Keratinocyte (primary cell): Measurements from ENCODE around the gene ICA1L. TPM values are rescaled to one million over a fixed set of nuclear protein-coding genes. Genes with fewer than 3 reads are reported as not detected.
A peak's percentile ranks its signal among the peaks of the same experiment; 100 is the strongest.

Source experiments
- DNase-seq: peaks from one replicate; pipeline ENCODE4 v3.0.0-alpha.2; 2011; ENCODE audit warnings: low read depth, missing footprints, low spot score
- FAIRE-seq: peaks from 2 replicates; lab custom pipeline; 2011; peaks lifted over from hg19 to GRCh38; lab: Jason Lieb, UNC
- H2AFZ ChIP-seq: 2 replicates; pipeline ENCODE4 v1.6.0; 2012; ENCODE audit warnings: low read length, control low read depth, inconsistent platforms; ENCODE audit not compliant: control insufficient read depth
- H3K27ac ChIP-seq: 2 replicates; pipeline ENCODE4 v1.5.1; 2011; ENCODE audit warnings: low read length; ENCODE audit not compliant: control insufficient read depth, insufficient read depth
- H3K27me3 ChIP-seq: 3 replicates; pipeline ENCODE4 v1.6.0; 2011; ENCODE audit warnings: low read length; ENCODE audit not compliant: control insufficient read depth, insufficient read depth; ENCODE audit errors: extremely low read depth
- H3K36me3 ChIP-seq, 2 experiments: 2 replicates in 1 of 2; 3 replicates in 1 of 2; pipeline ENCODE4 v1.5.1; 2011; ENCODE audit warnings: low read length in 2 of 2, mild to moderate bottlenecking in 1 of 2; ENCODE audit not compliant: control insufficient read depth in 2 of 2, insufficient read depth in 2 of 2; ENCODE audit errors: extremely low read depth in 1 of 2
- H3K4me1 ChIP-seq: 3 replicates; pipeline ENCODE4 v1.5.1; 2011; ENCODE audit warnings: low read length; ENCODE audit not compliant: control insufficient read depth, insufficient read depth; ENCODE audit errors: extremely low read depth
- H3K4me2 ChIP-seq: 3 replicates; pipeline ENCODE4 v1.6.0; 2011; ENCODE audit warnings: low read depth, low read length; ENCODE audit not compliant: control insufficient read depth, insufficient read depth; ENCODE audit errors: extremely low read depth
- H3K4me3 ChIP-seq, 3 experiments: fragments of 200-600 bp in 1 of 3; sonication (generic) in 1 of 3; 2 replicates in 2 of 3; 3 replicates in 1 of 3; pipeline ENCODE4 v1.5.1; 2011 to 2016; ENCODE audit warnings: low read length in 3 of 3, mild to moderate bottlenecking in 3 of 3, control low read depth in 2 of 3, inconsistent platforms in 1 of 3, low read depth in 1 of 3, mixed read lengths in 1 of 3, mixed run types in 1 of 3, moderate library complexity in 1 of 3; ENCODE audit not compliant: control insufficient read depth in 2 of 3, insufficient read depth in 2 of 3; ENCODE audit errors: extremely low read depth in 1 of 3
- H3K79me2 ChIP-seq: 2 replicates; pipeline ENCODE4 v1.6.0; 2012; ENCODE audit warnings: low read length; ENCODE audit not compliant: control insufficient read depth, insufficient read depth
- H3K9ac ChIP-seq: 3 replicates; pipeline ENCODE4 v1.6.0; 2011; ENCODE audit warnings: low read length; ENCODE audit not compliant: control insufficient read depth, insufficient read depth; ENCODE audit errors: extremely low read depth
- H3K9me1 ChIP-seq: 3 replicates; pipeline ENCODE4 v1.6.0; 2011; ENCODE audit warnings: low read length; ENCODE audit not compliant: control insufficient read depth, insufficient read depth; ENCODE audit errors: extremely low read depth
- H3K9me3 ChIP-seq: 2 replicates; pipeline ENCODE4 v1.5.1; 2012; ENCODE audit warnings: low read depth, low read length; ENCODE audit not compliant: control insufficient read depth
- H4K20me1 ChIP-seq: 3 replicates; pipeline ENCODE4 v1.6.0; 2011; ENCODE audit warnings: low read length; ENCODE audit not compliant: control insufficient read depth, insufficient read depth; ENCODE audit errors: extremely low read depth
- EZH2 ChIP-seq: IDR thresholded peaks from one replicate; pipeline ENCODE4 v1.6.1; 2012; ENCODE audit warnings: inconsistent platforms, mild to moderate bottlenecking, low read length, moderate library complexity
- dilution Hi-C: fragments of 300-500 bp; cut with MboI; formaldehyde crosslinking; loops from one replicate; pipeline ENCODE4 v1.7.0; 2020; ENCODE audit warnings: low sequenced_read_pairs; ENCODE audit not compliant: extremely low pct_ligation_motif_present
- polyA plus RNA-seq, 5 experiments: library from polyadenylated mRNA; depleted of rRNA in 3 of 5; stranded (reverse) in 3 of 5; stranded (forward) in 1 of 5; unstranded in 1 of 5; fragments of >200 nt; gene quantifications; 1 replicate in 1 of 5; 2 replicates in 3 of 5; 3 replicates in 1 of 5; pipeline versions ENCODE4 v1.2.1 to v1.2.3, GENCODE V29; 2011 to 2012; ENCODE audit warnings: missing spikeins in 2 of 5, low read depth in 1 of 5, low replicate concordance in 1 of 5
- TF ChIP-seq, protein P1 (sequence below), 3 experiments: IDR thresholded peaks in 1 of 3; conservative IDR thresholded peaks in 1 of 3; optimal IDR thresholded peaks in 1 of 3; 2 replicates in 2 of 3; 3 replicates in 1 of 3; pipeline versions ENCODE3 to v1.5.1; 2011; ENCODE audit warnings: low read length in 3 of 3, mild to moderate bottlenecking in 3 of 3, moderate library complexity in 2 of 3, control low read depth in 1 of 3, inconsistent platforms in 1 of 3; ENCODE audit not compliant: insufficient read depth in 2 of 3; ENCODE audit errors: extremely low read depth in 1 of 3

The ICA1L gene
- polyA plus RNA-seq, 1 donor (not counting 4 experiments of a cell fraction or from before 2014, with no cell fraction given) = 2.2 TPM

DNA sequence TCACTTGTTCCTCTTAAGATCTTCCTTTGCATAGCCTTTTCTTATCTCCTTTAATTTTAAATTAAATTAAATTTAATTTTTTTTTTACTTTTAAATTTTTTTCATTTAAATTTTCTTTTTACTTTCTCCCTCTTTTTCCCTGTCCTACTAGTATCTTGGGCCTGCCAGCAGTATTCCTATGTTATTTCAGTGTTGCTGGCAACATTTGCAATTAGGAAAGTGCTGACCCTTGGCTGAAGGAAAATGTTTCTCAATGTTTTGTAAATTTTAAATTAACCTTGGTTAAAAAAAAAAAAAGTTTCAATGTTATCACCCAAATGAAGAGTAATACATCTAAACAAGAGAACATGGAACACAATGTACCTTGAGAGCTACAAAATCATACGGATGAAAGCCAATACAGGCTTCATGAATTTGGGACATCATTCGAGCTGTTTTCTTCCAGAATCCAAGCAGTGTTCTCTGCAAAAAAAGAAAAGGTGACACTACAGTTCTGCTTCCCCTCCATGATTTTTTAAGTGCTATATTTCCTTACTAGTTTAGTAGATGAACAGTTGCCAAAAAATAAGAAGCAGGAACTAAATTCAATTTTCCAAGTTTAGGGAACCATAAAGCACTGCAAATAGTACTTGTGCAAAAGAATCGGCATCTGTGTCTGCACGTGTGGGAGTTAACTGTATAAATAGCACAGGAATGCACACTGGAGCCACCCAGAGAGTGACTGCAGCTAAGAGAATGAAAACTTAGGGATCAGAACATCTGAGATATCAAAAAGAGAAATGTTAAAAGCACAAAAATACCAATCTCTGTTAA is 55.8 kb downstream of the ICA1L start:
- Histone ChIP-seq H2AFZ (no peak overlapping the region), H4K20me1 (no peaks in the 10 kb centered on the region), H3K27ac (no peak overlapping the region), H3K9ac (no peak overlapping the region), H3K27me3 (no peaks in the 10 kb centered on the region), H3K9me1 (no peaks in the 10 kb centered on the region), H3K36me3 (no peaks in the 10 kb centered on the region), H3K4me1 (no peaks in the 10 kb centered on the region), H3K4me3 (no peak overlapping the region), H3K9me3 (no peaks in the 10 kb centered on the region), H3K79me2 (no peaks in the 10 kb centered on the region), H3K4me2 (no peak overlapping the region)
- peak; percentile 32 for FAIRE-seq
- no peak for DNase-seq
- TF ChIP-seq, protein P1, sequence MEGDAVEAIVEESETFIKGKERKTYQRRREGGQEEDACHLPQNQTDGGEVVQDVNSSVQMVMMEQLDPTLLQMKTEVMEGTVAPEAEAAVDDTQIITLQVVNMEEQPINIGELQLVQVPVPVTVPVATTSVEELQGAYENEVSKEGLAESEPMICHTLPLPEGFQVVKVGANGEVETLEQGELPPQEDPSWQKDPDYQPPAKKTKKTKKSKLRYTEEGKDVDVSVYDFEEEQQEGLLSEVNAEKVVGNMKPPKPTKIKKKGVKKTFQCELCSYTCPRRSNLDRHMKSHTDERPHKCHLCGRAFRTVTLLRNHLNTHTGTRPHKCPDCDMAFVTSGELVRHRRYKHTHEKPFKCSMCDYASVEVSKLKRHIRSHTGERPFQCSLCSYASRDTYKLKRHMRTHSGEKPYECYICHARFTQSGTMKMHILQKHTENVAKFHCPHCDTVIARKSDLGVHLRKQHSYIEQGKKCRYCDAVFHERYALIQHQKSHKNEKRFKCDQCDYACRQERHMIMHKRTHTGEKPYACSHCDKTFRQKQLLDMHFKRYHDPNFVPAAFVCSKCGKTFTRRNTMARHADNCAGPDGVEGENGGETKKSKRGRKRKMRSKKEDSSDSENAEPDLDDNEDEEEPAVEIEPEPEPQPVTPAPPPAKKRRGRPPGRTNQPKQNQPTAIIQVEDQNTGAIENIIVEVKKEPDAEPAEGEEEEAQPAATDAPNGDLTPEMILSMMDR (optimal IDR thresholded peaks at IDR 0.05 in 1 of 3, IDR thresholded peaks at IDR 0.05 in 1 of 3, conservative IDR thresholded peaks at IDR 0.05 in 1 of 3; ENCODE audit: extremely low read depth in 1 of 3, insufficient read depth in 2 of 3, low read length in 3 of 3) = no peak
- TF ChIP-seq EZH2 = no peak
- dilution Hi-C loops = no loop called here

- DNase-seq = no peak
- TF ChIP-seq, protein P1 (optimal IDR thresholded peaks at IDR 0.05 in 1 of 3, IDR thresholded peaks at IDR 0.05 in 1 of 3, conservative IDR thresholded peaks at IDR 0.05 in 1 of 3; ENCODE audit: extremely low read depth in 1 of 3, insufficient read depth in 2 of 3, low read length in 3 of 3) = no peak
- TF ChIP-seq EZH2 = no peak
- Histone ChIP-seq H3K4me1 (peaks cover 2% of the 10 kb centered on the region), H3K79me2 (no peaks in the 10 kb centered on the region), H3K9ac (no peak overlapping the region), H3K27ac (no peak overlapping the region), H3K4me2 (no peak overlapping the region), H3K9me1 (no peaks in the 10 kb centered on the region), H3K27me3 (no peaks in the 10 kb centered on the region), H4K20me1 (no peaks in the 10 kb centered on the region), H3K36me3 (no peaks in the 10 kb centered on the region), H3K9me3 (no peaks in the 10 kb centered on the region), H3K4me3 (no peak overlapping the region), H2AFZ (no peak overlapping the region)
- FAIRE-seq = no peak
- dilution Hi-C loops = no loop called here
Measured at GRCh38 chr2:202814226-202814625, 57.3 kb downstream of the ICA1L start.
